ENCODE results near the gene NEGR1. TPM values are rescaled to one million over a fixed set of nuclear protein-coding genes. Genes with fewer than 3 reads are reported as not detected.

The NEGR1 gene
- total RNA-seq, 1 experiment from 2014 or later = 0.05 TPM

- CTCF ChIA-PET = no interaction called here
- no peak overlapping the region for H3K4me2 ChIP-seq (ENCODE audit: low read length)
- no peaks in the 10 kb centered on the region for H3K9me2 ChIP-seq (ENCODE audit: insufficient read depth)
- intact Hi-C loops (cut with micrococcal nuclease) = no loop called here
- H3K27ac ChIP-seq (ENCODE audit: low read depth, low read length) = no peak overlapping the region
- no peak overlapping the region for H3K4me3 ChIP-seq (replicated peaks in 1 of 2; ENCODE audit: low read depth in 1 of 2, low read length in 2 of 2)
- H4K20me1 ChIP-seq (ENCODE audit: insufficient read depth) = no peaks in the 10 kb centered on the region
- no peak for ATAC-seq
- H3K4me1 ChIP-seq (ENCODE audit: control insufficient read depth in 1 of 2, insufficient read depth in 2 of 2, low read length in 2 of 2) = no peaks in the 10 kb centered on the region
- RAD21 ChIA-PET (ENCODE audit: low non-redundant PET in 1 of 2, low total read pairs in 2 of 2, uncharacterized antibody in 2 of 2, unreplicated experiment in 2 of 2) = no interaction called here
- no peaks in the 10 kb centered on the region for H3K79me2 ChIP-seq (ENCODE audit: insufficient read depth, low read length)
- no peaks in the 10 kb centered on the region for H3K36me3 ChIP-seq (ENCODE audit: control insufficient read depth in 1 of 2, insufficient read depth in 2 of 2, low read length in 2 of 2)
- peaks cover 0 to 6% of the 10 kb centered on the region in 2 experiments; a peak in 3 of 4 replicates for H3K9me3 ChIP-seq (ENCODE audit: control insufficient read depth in 1 of 2, insufficient read depth in 1 of 2, low read depth in 1 of 2, low read length in 2 of 2)
- no peak overlapping the region for H2AFZ ChIP-seq (ENCODE audit: low read depth, low read length, poor library complexity, severe bottlenecking)
- POLR2A ChIA-PET = no interaction called here
- no peaks in the 10 kb centered on the region for H3K27me3 ChIP-seq (ENCODE audit: insufficient read depth, low read length)
- BruUV-seq (replicated peaks) = no TSS peak
- H3K9ac ChIP-seq (ENCODE audit: low read length) = no peak overlapping the region
- no peak for TF ChIP-seq SIN3A (IDR thresholded peaks at IDR 0.05; ENCODE audit: low read depth)
- TF ChIP-seq ZBTB33 (IDR thresholded peaks at IDR 0.05; ENCODE audit: extremely low read depth, insufficient replicate concordance, low read length) = no peak
- no peak for TF ChIP-seq REST (IDR thresholded peaks at IDR 0.05; ENCODE audit: low read depth)
- no peak for TF ChIP-seq CBX3 (IDR thresholded peaks at IDR 0.05; ENCODE audit: low read depth)
- TF ChIP-seq ZNF274 (IDR thresholded peaks at IDR 0.05; ENCODE audit: low read depth, low read length) = no peak
- TF ChIP-seq FOSL1 (IDR thresholded peaks at IDR 0.05; ENCODE audit: low read depth) = no peak
- no peak for TF ChIP-seq ZFX (IDR thresholded peaks at IDR 0.05)
- TF ChIP-seq MAX (IDR thresholded peaks at IDR 0.05) = no peak
- no peak for TF ChIP-seq EZH2 (IDR thresholded peaks at IDR 0.05)
- no peak for TF ChIP-seq POLR2A (IDR thresholded peaks at IDR 0.05; ENCODE audit: borderline replicate concordance, extremely low read depth, insufficient read depth, insufficient read length)
- TF ChIP-seq RAD21 (IDR thresholded peaks at IDR 0.05; ENCODE audit: low read depth) = no peak
- no peak for TF ChIP-seq POLR2AphosphoS5 (IDR thresholded peaks at IDR 0.05; ENCODE audit: low read depth, low read length)
- no peak for TF ChIP-seq TCF7L2 (IDR thresholded peaks at IDR 0.05; ENCODE audit: borderline replicate concordance, extremely low read depth, insufficient read depth, insufficient read length)
- TF ChIP-seq JUND (IDR thresholded peaks at IDR 0.05) = no peak
- no peak for TF ChIP-seq SP1 (IDR thresholded peaks at IDR 0.05; ENCODE audit: low read depth)
- no peak for TF ChIP-seq CEBPB (IDR thresholded peaks at IDR 0.05; ENCODE audit: low read depth)
- no peak for TF ChIP-seq YY1 (IDR thresholded peaks at IDR 0.05; ENCODE audit: extremely low read depth, insufficient replicate concordance, low read depth, low read length)
- TF ChIP-seq EZH2phosphoT487 (IDR thresholded peaks at IDR 0.05; ENCODE audit: borderline replicate concordance) = no peak
- DNase-seq (ENCODE audit: low read depth, low spot score) = no peak
Observed at GRCh38 chr1:71706029-71706671, 576.2 kb downstream of the NEGR1 start.
